CMK (cell line): Measurements from ENCODE around the gene OR10H3.

Experiments
- DNase-seq: peaks from one replicate; pipeline ENCODE4 v3.0.0-alpha.2; 2010; ENCODE audit warnings: low read depth

The OR10H3 gene

GRCh38 chr19:15779756-15780476, 42.1 kb downstream of the OR10H3 start:
- no peak for DNase-seq

- no peak for DNase-seq
Measured at GRCh38 chr19:15780610-15781418, 43.0 kb downstream of the OR10H3 start.

- no peak for DNase-seq
Measured at GRCh38 chr19:15781661-15782060, 43.9 kb downstream of the OR10H3 start.

DNA sequence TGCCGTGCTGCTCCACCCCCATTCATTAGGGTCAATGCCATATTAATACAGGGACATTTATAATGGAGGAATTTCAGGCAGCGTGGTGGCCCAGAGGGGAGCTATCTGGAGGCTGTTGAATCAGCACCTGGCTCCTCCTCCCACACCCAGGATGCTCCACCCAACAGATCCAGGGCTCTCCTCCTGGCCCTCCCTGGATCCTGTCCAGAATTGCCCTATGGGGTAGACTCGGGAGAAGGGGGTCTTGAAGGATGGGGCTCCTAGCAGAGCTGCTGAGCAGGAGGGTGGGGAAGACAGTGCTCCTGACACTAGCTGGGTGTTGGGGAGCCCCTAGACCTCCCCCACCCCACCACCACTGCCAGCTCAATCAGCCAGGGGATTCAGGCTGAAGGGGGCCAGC, 44.4 kb downstream of the OR10H3 start:
- DNase-seq = no peak

- peak; percentile 22 for DNase-seq
Measured at GRCh38 chr19:15782896-15783295, 45.1 kb downstream of the OR10H3 start.

GRCh38 chr19:15787611-15788155, 49.9 kb downstream of the OR10H3 start, which contains the start of gene OR10H5:
TSS of gene OR10H5 (plus strand) at chr19:15787661. CDS start at chr19:15794049, 6,388 bp downstream.
- DNase-seq = no peak

- no peak for DNase-seq
Measured at GRCh38 chr19:15788594-15789270, 50.9 kb downstream of the OR10H3 start.

- DNase-seq = no peak
Measured at GRCh38 chr19:15790096-15790495, 52.3 kb downstream of the OR10H3 start.
